Endometrium (tissue), 2 donors: ENCODE results near the gene MRPL55.

Source experiments
- FAIRE-seq: peaks from 2 replicates; lab custom pipeline; 2012; peaks lifted over from hg19 to GRCh38; lab: Jason Lieb, UNC
- donor health status: control.
- donor health status: control.

MRPL55 gene

GRCh38 chr1:228070173-228070572 lies 38.9 kb downstream of the MRPL55 start:
- no peak for FAIRE-seq

- FAIRE-seq = no peak
Measured at GRCh38 chr1:228068359-228068758, 40.7 kb downstream of the MRPL55 start.

GRCh38 chr1:228066891-228067654 lies 42.0 kb downstream of the MRPL55 start:
- FAIRE-seq = no peak

- FAIRE-seq = no peak
Measured at GRCh38 chr1:228066416-228066815, 42.7 kb downstream of the MRPL55 start.

DNA sequence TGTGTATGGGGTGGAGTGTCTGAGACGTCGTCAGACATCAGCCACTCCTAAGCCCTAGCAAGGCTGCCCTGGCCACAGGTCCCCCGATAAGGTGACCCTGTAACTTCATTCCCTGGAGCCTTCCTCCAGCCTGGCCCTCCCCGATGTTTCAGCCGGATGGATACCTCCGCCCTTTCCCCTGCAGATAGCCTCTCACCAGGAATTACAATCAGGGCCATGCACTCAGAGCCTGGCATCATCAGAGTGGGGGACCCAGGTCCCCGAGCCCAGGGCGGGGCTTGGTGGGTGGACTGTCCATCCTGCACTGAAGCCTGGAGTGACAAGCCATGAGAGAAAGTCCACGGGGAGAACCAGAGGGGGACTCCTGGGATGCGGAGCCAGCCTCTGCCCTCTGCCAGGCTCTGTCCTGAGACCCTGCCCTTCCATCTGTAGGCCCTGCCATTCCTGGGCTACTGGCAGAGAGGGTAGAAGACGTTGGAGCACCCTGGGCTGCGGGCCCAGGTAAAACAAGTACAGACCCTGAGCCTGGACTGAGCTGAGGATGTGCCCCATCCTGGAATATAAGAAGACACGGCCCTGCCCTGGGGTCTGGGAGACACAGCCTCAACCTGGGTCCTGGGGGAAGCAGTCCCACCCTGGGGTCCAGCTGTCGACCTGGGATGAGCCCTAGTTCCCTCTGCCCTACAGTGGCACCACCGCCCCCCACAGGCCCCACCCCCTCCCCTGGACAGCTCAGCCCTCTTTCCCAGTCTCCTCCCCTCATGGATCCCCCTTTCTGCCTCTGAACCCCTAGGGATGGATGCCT lies 43.4 kb downstream of the MRPL55 start:
- no peak for FAIRE-seq

- no peak for FAIRE-seq
Measured at GRCh38 chr1:228064741-228065542, 44.2 kb downstream of the MRPL55 start.

DNA sequence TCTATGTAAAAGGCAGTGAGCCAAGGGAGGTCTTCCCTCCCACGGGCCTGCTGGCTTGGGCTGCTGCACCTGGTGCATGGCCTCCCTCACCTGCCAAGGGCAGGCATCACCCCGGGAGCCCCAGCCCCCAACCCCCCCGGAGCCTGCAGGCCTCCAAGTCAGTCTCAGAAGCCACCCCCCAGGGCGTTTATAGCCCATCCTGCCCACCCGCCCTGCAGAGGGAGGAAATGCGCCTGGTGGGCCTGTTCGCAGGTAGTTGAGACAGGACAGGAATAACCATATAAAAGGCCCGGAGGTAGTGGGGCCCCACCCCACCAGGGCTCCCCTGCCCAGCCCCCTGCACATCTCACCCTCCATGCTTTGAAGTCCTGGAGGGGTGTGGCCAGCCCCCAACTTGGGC lies 44.8 kb downstream of the MRPL55 start:
- FAIRE-seq = no peak

DNA sequence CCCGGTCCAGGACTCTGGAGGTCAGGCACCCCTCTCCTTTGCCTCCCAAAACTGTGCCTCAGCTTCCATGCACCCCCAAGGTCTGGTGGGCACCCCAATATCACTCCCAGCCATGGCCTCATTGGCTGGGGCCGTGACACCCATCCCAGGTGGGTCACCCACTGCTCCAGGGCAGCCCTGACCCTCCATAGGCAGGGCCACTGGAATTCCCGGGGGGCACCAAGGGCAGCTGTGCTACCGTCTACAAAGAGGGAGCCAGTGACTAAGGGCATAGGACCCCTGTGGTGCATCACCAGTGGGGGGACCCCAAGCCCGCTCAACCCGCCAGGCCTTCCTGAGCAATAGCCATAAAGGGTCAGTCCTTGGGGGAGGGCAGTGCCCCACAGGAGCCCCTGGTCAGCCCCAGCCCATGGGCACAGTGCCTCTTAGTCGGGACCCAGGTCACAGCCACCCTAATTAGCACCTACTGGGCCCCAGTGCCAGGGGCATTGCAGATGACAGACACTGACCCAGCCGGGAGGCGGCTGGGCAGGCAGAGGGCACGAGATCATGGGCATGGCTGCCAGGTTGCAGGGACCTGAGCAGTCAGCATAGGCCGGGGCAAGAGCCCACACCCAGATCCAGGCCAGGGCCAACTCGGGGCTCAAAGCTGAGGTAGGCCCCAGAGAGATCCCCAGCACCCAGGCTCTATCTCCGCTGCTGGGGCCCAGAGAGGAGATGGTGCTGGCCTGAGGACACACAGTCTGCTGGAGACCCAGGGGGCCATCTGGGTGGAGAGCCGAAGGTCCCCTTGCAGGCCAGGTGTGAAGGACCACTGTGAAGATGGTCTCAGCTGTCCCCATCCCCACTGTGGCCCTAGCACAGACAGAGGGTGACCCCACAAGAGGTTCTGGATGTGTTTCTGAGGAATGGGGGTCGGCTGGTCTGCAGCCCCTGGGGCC lies 45.6 kb downstream of the MRPL55 start:
- FAIRE-seq = no peak

DNA sequence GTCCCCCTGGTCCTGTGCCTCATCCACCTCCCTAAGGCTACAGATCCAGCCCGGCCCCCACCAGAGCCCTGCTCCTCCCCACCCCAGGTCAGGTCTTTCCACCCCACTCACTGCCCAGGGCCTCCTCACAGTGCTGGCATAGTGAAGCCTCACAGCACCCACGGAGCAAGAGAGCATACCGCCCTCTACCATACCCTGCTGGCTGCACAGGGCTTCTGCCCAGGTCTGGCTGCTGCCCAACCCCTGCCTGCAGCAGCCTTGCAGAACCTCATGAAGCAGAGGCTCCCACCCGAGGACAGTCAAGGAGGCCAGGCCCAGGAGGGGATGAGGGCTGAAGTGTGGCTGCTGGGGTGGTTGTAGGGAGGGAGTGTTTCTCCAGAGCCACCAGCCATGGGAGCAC lies 46.3 kb downstream of the MRPL55 start:
- no peak for FAIRE-seq

DNA sequence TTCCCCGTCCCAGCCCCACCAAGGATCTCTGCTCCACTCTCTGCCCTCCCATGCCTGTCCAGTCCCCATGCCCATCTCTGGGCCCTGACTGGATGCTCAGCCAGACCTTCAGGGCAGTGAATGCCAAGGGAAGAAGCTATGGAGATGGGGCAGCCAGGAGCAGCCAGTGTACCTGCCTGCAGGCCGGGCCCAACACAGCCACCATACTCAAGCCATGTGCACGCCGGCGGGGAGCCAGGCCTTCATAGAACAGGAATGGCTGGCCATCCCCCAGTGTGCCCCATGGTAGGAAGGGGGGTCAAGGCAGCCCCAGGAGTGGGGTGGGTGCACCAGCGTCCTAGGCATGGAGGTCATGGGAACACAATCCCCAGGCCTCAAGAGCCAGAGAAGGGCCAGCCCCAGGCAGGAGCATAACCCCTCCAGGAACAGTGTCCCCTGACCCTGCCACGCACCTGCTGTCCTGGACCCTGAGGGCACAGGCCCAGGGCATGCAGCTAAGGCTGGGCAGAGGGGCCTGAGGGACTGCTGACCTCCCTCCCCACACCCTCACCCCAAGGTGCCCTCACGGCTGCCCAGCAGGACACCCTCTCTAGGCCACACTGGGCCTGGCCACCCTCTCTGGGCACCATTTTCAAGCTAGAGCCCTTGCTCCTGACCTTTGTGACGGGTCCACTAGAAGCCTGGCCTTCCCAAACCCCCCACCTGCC lies 46.9 kb downstream of the MRPL55 start:
- no peak for FAIRE-seq

DNA sequence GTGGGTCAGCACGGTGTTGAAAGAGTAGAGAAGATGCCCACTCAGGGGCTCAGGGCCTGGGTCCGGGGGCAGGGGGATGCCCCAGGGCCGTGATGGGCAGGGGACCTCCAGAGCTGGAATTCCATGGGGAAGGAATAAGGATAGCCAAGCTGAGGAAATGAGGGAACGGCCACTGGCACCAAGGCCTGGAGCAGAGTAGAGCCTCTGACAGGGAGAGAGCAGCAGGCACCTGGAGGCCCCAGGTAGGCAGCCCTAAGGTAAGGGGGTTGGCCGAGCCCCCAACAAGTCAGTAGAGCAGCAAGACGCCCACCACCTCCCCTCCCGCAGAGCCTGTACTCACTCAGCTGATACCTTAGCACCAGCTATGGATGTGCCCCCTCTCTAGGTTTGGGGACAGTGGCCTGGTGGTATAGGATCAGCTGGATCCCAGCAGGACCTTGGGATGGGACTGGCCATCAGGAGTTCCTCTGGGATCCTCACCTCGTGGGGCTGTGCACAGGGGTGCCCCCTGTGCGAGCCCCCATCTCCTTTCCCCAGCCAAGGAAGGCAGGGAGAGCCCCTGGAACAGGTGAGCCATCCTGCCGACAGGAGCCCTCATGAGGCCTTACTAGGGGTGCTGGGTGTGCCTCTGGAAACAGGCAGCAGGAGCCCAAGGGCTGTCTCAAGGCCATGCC lies 47.6 kb downstream of the MRPL55 start:
- FAIRE-seq = no peak

DNA sequence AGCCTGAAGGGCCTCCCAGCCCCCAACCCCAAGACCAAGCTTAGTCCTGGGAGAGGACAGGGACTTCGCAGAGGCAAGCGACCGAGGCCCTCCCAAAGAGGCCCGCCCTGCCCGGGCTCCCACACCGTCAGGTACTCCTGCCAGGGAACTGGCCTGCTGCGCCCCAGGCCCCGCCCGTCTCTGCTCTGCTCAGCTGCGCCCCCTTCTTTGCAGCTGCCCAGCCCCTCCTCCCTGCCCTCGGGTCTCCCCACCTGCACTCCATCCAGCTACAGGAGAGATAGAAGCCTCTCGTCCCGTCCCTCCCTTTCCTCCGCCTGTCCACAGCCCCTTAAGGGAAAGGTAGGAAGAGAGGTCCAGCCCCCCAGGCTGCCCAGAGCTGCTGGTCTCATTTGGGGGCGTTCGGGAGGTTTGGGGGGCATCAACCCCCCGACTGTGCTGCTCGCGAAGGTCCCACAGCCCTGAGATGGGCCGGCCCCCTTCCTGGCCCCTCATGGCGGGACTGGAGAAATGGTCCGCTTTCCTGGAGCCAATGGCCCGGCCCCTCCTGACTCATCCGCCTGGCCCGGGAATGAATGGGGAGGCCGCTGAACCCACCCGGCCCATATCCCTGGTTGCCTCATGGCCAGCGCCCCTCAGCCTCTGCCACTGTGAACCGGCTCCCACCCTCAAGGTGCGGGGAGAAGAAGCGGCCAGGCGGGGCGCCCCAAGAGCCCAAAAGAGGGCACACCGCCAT lies 48.5 kb downstream of the MRPL55 start:
- no peak for FAIRE-seq

DNA sequence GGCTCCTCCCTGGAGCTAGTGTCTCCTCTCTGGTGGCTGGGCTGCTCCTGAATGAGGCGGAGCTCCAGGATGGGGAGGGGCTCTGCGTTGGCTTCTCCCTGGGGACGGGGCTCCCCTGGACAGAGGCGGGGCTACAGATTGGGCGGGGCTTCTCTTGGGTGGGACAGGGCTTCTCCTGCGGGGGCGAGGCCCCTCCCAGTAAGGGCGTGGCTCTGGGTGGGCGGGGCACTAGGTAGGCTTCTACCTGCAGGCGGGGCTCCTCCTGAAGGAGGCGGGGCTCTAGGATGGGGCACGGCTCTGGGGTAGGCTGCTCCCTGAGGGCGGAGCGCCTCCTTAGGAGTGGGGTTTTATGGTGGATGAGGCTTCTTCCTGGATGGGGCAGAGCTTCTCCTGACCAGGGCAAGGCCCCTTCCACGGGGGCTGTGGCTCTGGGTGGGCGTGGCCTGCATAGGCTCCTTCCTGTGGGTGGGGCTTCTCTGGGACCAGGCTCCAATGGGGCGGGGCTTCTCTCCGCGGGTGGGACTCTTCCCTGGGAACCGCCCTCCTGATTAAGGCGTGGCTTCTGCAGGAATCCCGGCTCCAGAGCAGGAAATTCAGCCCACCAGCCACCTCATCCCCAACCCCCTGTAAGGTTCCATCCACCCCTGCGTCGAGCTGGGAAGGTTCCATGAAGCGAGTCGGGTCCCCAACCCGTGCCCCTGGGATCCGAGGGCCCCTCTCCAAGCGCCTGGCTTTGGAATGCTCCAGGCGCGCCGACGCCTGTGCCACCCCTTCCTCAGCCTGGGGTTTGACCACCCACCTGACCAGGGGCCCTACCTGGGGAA lies 49.3 kb downstream of the MRPL55 start:
- no peak for FAIRE-seq

DNA sequence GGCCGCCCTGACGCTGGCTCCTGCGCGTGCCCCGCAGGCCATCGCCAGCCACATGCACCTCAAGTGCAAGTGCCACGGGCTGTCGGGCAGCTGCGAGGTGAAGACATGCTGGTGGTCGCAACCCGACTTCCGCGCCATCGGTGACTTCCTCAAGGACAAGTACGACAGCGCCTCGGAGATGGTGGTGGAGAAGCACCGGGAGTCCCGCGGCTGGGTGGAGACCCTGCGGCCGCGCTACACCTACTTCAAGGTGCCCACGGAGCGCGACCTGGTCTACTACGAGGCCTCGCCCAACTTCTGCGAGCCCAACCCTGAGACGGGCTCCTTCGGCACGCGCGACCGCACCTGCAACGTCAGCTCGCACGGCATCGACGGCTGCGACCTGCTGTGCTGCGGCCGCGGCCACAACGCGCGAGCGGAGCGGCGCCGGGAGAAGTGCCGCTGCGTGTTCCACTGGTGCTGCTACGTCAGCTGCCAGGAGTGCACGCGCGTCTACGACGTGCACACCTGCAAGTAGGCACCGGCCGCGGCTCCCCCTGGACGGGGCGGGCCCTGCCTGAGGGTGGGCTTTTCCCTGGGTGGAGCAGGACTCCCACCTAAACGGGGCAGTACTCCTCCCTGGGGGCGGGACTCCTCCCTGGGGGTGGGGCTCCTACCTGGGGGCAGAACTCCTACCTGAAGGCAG lies 50.0 kb downstream of the MRPL55 start:
- FAIRE-seq = no peak

- no peak for FAIRE-seq
Measured at GRCh38 chr1:228058172-228058948, 50.7 kb downstream of the MRPL55 start.
